ENCODE data around the gene ADGRD2. TPM values are rescaled to one million over a fixed set of nuclear protein-coding genes. Genes with fewer than 3 reads are reported as not detected.
A peak's percentile ranks its signal among the peaks of the same experiment; 100 is the strongest.

ADGRD2 gene
- total and polyA plus RNA-seq, 9 of the 15 experiments (the other 6 are each of a cell fraction or from before 2014, with no cell fraction given), result not detected

- POLR2A ChIA-PET, result interaction anchor here (0.5 to 0.7 kb wide), 3 partner anchors 22 to 1843 kb away, joined by 3 to 4 read pairs (median 3); no protein-coding TSS in a partner anchor
- TF ChIP-seq BCOR (IDR thresholded peaks at IDR 0.05) (0 out of 2 replicates have a peak, but pooled peaks have one; percentile 15), NONO (IDR thresholded peaks at IDR 0.05; ENCODE audit: low read depth in 2 of 2, low read length in 1 of 2) (no peak), ZFP36 (IDR thresholded peaks at IDR 0.05; ENCODE audit: low read depth, low read length, partially characterized antibody) (peak; percentile 52), PKNOX1 (IDR thresholded peaks at IDR 0.05) (peak; percentile 41; the same call in 1 of the 2 replicates)
- Histone ChIP-seq H3K4me2 (ENCODE audit: insufficient read depth, low read length) (no peak overlapping the region), H3K27ac (ENCODE audit: extremely low read depth, low read depth, low read length) (no peak overlapping the region), H3K27me3 (ENCODE audit: control insufficient read depth in 2 of 2, insufficient read depth in 2 of 2, low read length in 2 of 2) (peaks cover 4 to 52% of the 10 kb centered on the region in 2 experiments; a peak in 4 of 5 replicates), H2AFZ (ENCODE audit: low read depth, low read length) (no peak overlapping the region), H4K20me1 (replicated peaks; ENCODE audit: control insufficient read depth, insufficient read depth, low read length) (peaks cover 16% of the 10 kb centered on the region), H3K4me1 (replicated peaks in 1 of 2; ENCODE audit: control insufficient read depth in 2 of 2, insufficient read depth in 2 of 2, low read length in 2 of 2) (peaks cover 0 to 50% of the 10 kb centered on the region in 2 experiments; a peak in 3 of 5 replicates), H3K9ac (ENCODE audit: insufficient read depth in 1 of 2, low read depth in 2 of 2, low read length in 2 of 2) (no peak overlapping the region), H3K9me3 (replicated peaks; ENCODE audit: control insufficient read depth, insufficient read depth, low read depth, low read length) (no peaks in the 10 kb centered on the region), H3K79me2 (ENCODE audit: control insufficient read depth, insufficient read depth, low read length) (no peaks in the 10 kb centered on the region), H3K4me3 (no peak overlapping the region), H3K9me1 (ENCODE audit: control insufficient read depth, insufficient read depth, low read length) (no peaks in the 10 kb centered on the region), H3K36me3 (ENCODE audit: control insufficient read depth, insufficient read depth, low read length) (no peaks in the 10 kb centered on the region)
- no peak for DNase-seq (ENCODE audit: extremely low read depth in 1 of 4, low spot score in 3 of 4)
- in situ Hi-C loops (cut with MboI), result no loop called here
- 10% methylated on average over 9 of the region's 14 CpGs for WGBS (ENCODE audit: insufficient coverage, low coverage, missing lambda C conversion rate)
- BruUV-seq (replicated peaks), result no TSS peak
- no peak for FAIRE-seq
- intact Hi-C loops (cut with micrococcal nuclease), result no loop called here
- no peak for ATAC-seq
- CTCF ChIA-PET (ENCODE audit: low intra/inter-chr PET ratio), result no interaction called here
Measured at GRCh38 chr9:124475868-124476690, 25.8 kb downstream of the ADGRD2 start.

Data from K562 (cell line).